BLaER1 (cell line): ENCODE results near the gene NFKBIB.
"Not testable (repeated sequence)": the region's sequence is repeated elsewhere in the genome, so short reads cannot be mapped to it uniquely, and the experiment has no call there.

Experiments
- H3K27ac ChIP-seq: shearing (Covaris generic); formaldehyde crosslinking; 2 replicates; pipeline ENCODE4 v1.8.1; 2022
- H3K27me3 ChIP-seq: shearing (Covaris generic); formaldehyde crosslinking; 2 replicates; pipeline ENCODE4 v1.8.1; 2022
- H3K36me3 ChIP-seq: shearing (Covaris generic); formaldehyde crosslinking; 2 replicates; pipeline ENCODE4 v1.8.1; 2022
- H3K4me1 ChIP-seq: shearing (Covaris generic); formaldehyde crosslinking; 2 replicates; pipeline ENCODE4 v1.8.1; 2022
- H3K4me2 ChIP-seq: shearing (Covaris generic); formaldehyde crosslinking; 2 replicates; pipeline ENCODE4 v1.8.1; 2022
- H3K4me3 ChIP-seq: shearing (Covaris generic); formaldehyde crosslinking; 2 replicates; pipeline ENCODE4 v1.8.1; 2022
- H3K9ac ChIP-seq: shearing (Covaris generic); formaldehyde crosslinking; 2 replicates; pipeline ENCODE4 v1.8.1; 2022
- H3K9me3 ChIP-seq: shearing (Covaris generic); formaldehyde crosslinking; 2 replicates; pipeline ENCODE4 v1.8.1; 2022
- H4K20me1 ChIP-seq: shearing (Covaris generic); formaldehyde crosslinking; 2 replicates; pipeline ENCODE4 v1.8.1; 2022
- Cebpa-rat ChIP-seq: shearing (Covaris generic); IDR thresholded peaks from 2 replicates; pipeline ENCODE4 v1.8.1; 2022

Gene NFKBIB

GRCh38 chr19:38922482-38922881 is 22.7 kb downstream of the NFKBIB start:
- no peak for TF ChIP-seq Cebpa-rat
- Histone ChIP-seq H3K27ac (no peak overlapping the region), H3K4me1 (no peaks in the 10 kb centered on the region), H3K27me3 (no peaks in the 10 kb centered on the region), H4K20me1 (no peaks in the 10 kb centered on the region), H3K4me2 (no peak overlapping the region), H3K9me3 (no peaks in the 10 kb centered on the region), H3K4me3 (no peak overlapping the region), H3K9ac (no peak overlapping the region), H3K36me3 (peaks cover 59% of the 10 kb centered on the region)

- no peaks in the 10 kb centered on the region for H3K9me3 ChIP-seq
Observed at GRCh38 chr19:38924388-38924787, 24.6 kb downstream of the NFKBIB start.

GRCh38 chr19:38928391-38929001 is 28.7 kb downstream of the NFKBIB start:
- H3K9ac ChIP-seq = no peak overlapping the region
- H3K4me2 ChIP-seq = 0 out of 2 replicates have a peak overlapping the region, but pooled peaks have one; percentile 89
- H3K4me3 ChIP-seq = no peak overlapping the region
- peaks cover 15% of the 10 kb centered on the region; the same call in 1 of the 2 replicates for H4K20me1 ChIP-seq
- H3K4me1 ChIP-seq = peaks cover 30% of the 10 kb centered on the region
- H3K36me3 ChIP-seq = peaks cover 51% of the 10 kb centered on the region
- H3K27me3 ChIP-seq = no peaks in the 10 kb centered on the region
- H3K9me3 ChIP-seq = peaks cover 13% of the 10 kb centered on the region
- H3K27ac ChIP-seq = no peak overlapping the region
- no peak for TF ChIP-seq Cebpa-rat

More at GRCh38 chr19:38924388-38924787, 24.6 kb downstream of the NFKBIB start:
- Histone ChIP-seq H3K27ac (no peak overlapping the region), H3K36me3 (peaks cover 58% of the 10 kb centered on the region), H3K4me1 (peaks cover 7% of the 10 kb centered on the region), H3K4me3 (no peak overlapping the region), H4K20me1 (no peaks in the 10 kb centered on the region), H3K4me2 (no peak overlapping the region), H3K9ac (no peak overlapping the region), H3K27me3 (no peaks in the 10 kb centered on the region)
- TF ChIP-seq Cebpa-rat = no peak

GRCh38 chr19:38929929-38930775 is 30.4 kb downstream of the NFKBIB start, which contains the start of gene SARS2:
TSS of gene SARS2 (minus strand) at chr19:38930763. CDS start at chr19:38930736, 27 bp downstream.
- peak within 1 kb of the TSS; percentile 97 for H3K4me2 ChIP-seq
- peak within 1 kb of the TSS; percentile 90 for H3K4me3 ChIP-seq
- H3K9me3 ChIP-seq = peaks cover 30% of the 10 kb centered on the region
- H3K27ac ChIP-seq = peak within 1 kb of the TSS; percentile 89
- peak within 1 kb of the TSS; percentile 92 for H3K9ac ChIP-seq
- peaks cover 15% of the 10 kb centered on the region; the same call in 1 of the 2 replicates for H4K20me1 ChIP-seq
- H3K27me3 ChIP-seq = no peaks in the 10 kb centered on the region
- H3K4me1 ChIP-seq = peaks cover 30% of the 10 kb centered on the region
- no peak for TF ChIP-seq Cebpa-rat
- peaks cover 51% of the 10 kb centered on the region for H3K36me3 ChIP-seq

GRCh38 chr19:38930776-38931520 is 31.2 kb downstream of the NFKBIB start, which contains the start of gene MRPS12:
TSS of gene MRPS12 (plus strand) at chr19:38930944. CDS start at chr19:38931295, 351 bp downstream.
- Histone ChIP-seq H3K4me1 (peaks cover 30% of the 10 kb centered on the region), H3K36me3 (peaks cover 51% of the 10 kb centered on the region), H4K20me1 (peaks cover 15% of the 10 kb centered on the region; the same call in 1 of the 2 replicates), H3K9ac (peak within 1 kb of the TSS; percentile 92), H3K27me3 (no peaks in the 10 kb centered on the region), H3K9me3 (peaks cover 38% of the 10 kb centered on the region), H3K4me3 (peak within 1 kb of the TSS; percentile 90), H3K4me2 (peak within 1 kb of the TSS; percentile 97), H3K27ac (peak within 1 kb of the TSS; percentile 89)
- TF ChIP-seq Cebpa-rat = no peak

GRCh38 chr19:38931521-38931793 is 31.7 kb downstream of the NFKBIB start:
- peaks cover 39% of the 10 kb centered on the region for H3K9me3 ChIP-seq
- H4K20me1 ChIP-seq = peaks cover 15% of the 10 kb centered on the region; the same call in 1 of the 2 replicates
- no peaks in the 10 kb centered on the region for H3K27me3 ChIP-seq
- H3K4me2 ChIP-seq = peak overlapping the region; percentile 97
- H3K4me1 ChIP-seq = peaks cover 30% of the 10 kb centered on the region
- peak overlapping the region; percentile 92 for H3K9ac ChIP-seq
- H3K36me3 ChIP-seq = peaks cover 48% of the 10 kb centered on the region
- H3K4me3 ChIP-seq = peak overlapping the region; percentile 90
- peak overlapping the region; percentile 89 for H3K27ac ChIP-seq
- TF ChIP-seq Cebpa-rat = no peak

- H3K9ac ChIP-seq = no peak overlapping the region
- H3K9me3 ChIP-seq = peaks cover 39% of the 10 kb centered on the region
- peaks cover 15% of the 10 kb centered on the region; the same call in 1 of the 2 replicates for H4K20me1 ChIP-seq
- no peak for TF ChIP-seq Cebpa-rat
- no peak overlapping the region for H3K27ac ChIP-seq
- no peaks in the 10 kb centered on the region for H3K27me3 ChIP-seq
- no peak overlapping the region; the same call in 1 of the 2 replicates for H3K4me3 ChIP-seq
- peaks cover 44% of the 10 kb centered on the region for H3K36me3 ChIP-seq
- H3K4me1 ChIP-seq = peaks cover 30% of the 10 kb centered on the region
- H3K4me2 ChIP-seq = peak overlapping the region; percentile 97
Observed at GRCh38 chr19:38932425-38933179, 32.8 kb downstream of the NFKBIB start.

- Histone ChIP-seq H3K4me2 (no peak overlapping the region), H3K9me3 (peaks cover 39% of the 10 kb centered on the region), H3K27ac (no peak overlapping the region), H3K4me1 (peaks cover 30% of the 10 kb centered on the region), H3K27me3 (no peaks in the 10 kb centered on the region), H3K9ac (no peak overlapping the region), H3K4me3 (no peak overlapping the region), H3K36me3 (peaks cover 43% of the 10 kb centered on the region), H4K20me1 (peaks cover 15% of the 10 kb centered on the region; the same call in 1 of the 2 replicates)
- no peak for TF ChIP-seq Cebpa-rat
Observed at GRCh38 chr19:38933544-38933943, 33.8 kb downstream of the NFKBIB start.

GRCh38 chr19:38939957-38940356 is 40.2 kb downstream of the NFKBIB start:
- peaks cover 18% of the 10 kb centered on the region for H3K9me3 ChIP-seq
- H3K4me2 ChIP-seq = no peak overlapping the region
- no peaks in the 10 kb centered on the region for H4K20me1 ChIP-seq
- H3K27ac ChIP-seq = no peak overlapping the region
- H3K27me3 ChIP-seq = no peaks in the 10 kb centered on the region
- no peak overlapping the region for H3K4me3 ChIP-seq
- H3K36me3 ChIP-seq = peaks cover 11% of the 10 kb centered on the region
- TF ChIP-seq Cebpa-rat = no peak
- peaks cover 20% of the 10 kb centered on the region for H3K4me1 ChIP-seq
- H3K9ac ChIP-seq = no peak overlapping the region

- H3K36me3 ChIP-seq, H3K4me3 ChIP-seq, H3K27ac ChIP-seq, H3K9me3 ChIP-seq, H3K27me3 ChIP-seq, H4K20me1 ChIP-seq: not testable (repeated sequence)
- Histone ChIP-seq H3K4me2 (peak overlapping the region; percentile 56), H3K9ac (0 out of 2 replicates have a peak overlapping the region, but pooled peaks have one; percentile 9), H3K4me1 (peaks cover 20% of the 10 kb centered on the region)
Observed at GRCh38 chr19:38941466-38941865, 41.7 kb downstream of the NFKBIB start.
